Adrenal gland (tissue), 5 donors: ENCODE measurements around the gene XPR1.

Experiments
- CTCF ChIP-seq, 6 experiments: fragments of 450-650 bp in 4 of 6; fragments of 200-600 bp in 2 of 6; sonication (generic) in 1 of 6; IDR thresholded peaks; 1 replicate in 5 of 6; 2 replicates in 1 of 6; pipeline versions ENCODE4 v1.5.1 to v1.8.0; 2016 to 2021; ENCODE audit warnings: antibody characterized with exemption in 6 of 6, mild to moderate bottlenecking in 2 of 6, moderate library complexity in 1 of 6
- POLR2A ChIP-seq, 2 donors: fragments of 450-650 bp; IDR thresholded peaks; one replicate each; pipeline ENCODE4 v1.6.1; 2017; ENCODE audit warnings: antibody characterized with exemption in 2 of 2, mild to moderate bottlenecking in 2 of 2, moderate library complexity in 1 of 2
- donor health status: DM: no; HTN: no; CAD: no.

- TF ChIP-seq CTCF (IDR thresholded peaks at IDR 0.05) (no peak), POLR2A (IDR thresholded peaks at IDR 0.05) (no peak)
Observed at GRCh38 chr1:180841415-180841814, 209.6 kb downstream of the XPR1 start.
